Stimulated activated CD4-positive, alpha-beta T cell treated with anti-CD3 and anti-CD28 coated beads, Interleukin-2, amount 100 ng/mL, for 48 hours (primary cell): ENCODE data around the gene ZNF784.

Experiments
- DNase-seq, 2 donors: peaks; one replicate each; pipeline ENCODE4 v3.0.0-alpha.2; 2020

The ZNF784 gene, protein sequence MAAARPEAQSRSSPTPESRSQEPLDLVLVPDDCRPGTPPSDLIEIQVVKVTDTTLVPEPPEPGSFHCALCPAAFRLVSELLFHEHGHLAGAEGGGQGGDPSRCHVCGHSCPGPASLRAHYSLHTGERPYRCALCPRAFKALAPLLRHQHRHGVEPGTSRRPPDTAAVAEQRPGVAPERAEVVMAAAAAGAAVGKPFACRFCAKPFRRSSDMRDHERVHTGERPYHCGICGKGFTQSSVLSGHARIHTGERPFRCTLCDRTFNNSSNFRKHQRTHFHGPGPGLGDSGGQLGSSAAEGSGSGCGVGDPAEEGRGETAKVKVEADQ

DNA sequence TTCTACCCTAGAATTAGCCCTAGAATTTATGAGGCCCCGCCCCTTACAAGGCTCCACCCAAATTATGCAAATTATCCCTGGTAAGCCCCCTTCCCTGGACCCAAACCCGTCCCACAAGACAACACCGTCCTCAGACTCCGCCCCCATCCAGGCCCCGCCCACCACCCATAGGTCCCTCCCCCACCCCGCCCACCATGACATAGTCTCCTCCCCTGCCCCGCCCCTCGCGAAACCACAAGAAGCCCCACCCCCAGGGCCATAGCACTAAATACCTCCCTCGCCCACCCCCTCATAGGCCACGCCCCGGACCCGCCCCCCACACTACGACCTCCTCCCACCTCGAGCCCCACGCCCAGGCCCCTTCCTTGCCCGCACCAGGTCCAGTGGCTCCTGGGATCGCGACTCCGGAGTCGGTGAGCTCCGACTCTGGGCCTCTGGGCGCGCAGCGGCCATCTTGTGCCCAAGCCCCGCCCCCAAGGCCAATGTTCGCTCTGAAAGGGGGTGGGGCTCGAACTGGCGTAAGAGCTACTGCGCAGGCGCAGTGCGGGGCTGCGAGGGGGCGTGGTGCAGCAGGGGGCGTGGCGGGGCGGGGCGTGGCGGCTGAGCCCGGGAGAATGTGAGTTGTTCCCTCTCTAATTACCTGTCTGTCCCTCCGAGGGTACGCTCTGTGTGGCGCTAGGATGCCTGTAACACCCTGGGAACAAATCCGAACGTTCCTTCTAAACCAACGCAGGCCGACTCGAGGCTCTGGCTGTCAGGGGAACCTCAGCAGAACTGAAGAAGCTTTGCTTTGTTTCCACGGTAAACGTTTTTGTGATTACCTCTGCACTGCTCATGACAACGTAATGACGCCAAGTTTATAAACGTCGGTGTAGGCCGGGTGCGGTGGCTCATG, at the start of gene ZNF784:
Gene ZNF784, minus strand, starts transcription at position 458 of the 895 bp plus-strand sequence. Its CDS starts 5 bp downstream, at position 453.
- DNase-seq, result peak; percentile 92 to 96

DNA sequence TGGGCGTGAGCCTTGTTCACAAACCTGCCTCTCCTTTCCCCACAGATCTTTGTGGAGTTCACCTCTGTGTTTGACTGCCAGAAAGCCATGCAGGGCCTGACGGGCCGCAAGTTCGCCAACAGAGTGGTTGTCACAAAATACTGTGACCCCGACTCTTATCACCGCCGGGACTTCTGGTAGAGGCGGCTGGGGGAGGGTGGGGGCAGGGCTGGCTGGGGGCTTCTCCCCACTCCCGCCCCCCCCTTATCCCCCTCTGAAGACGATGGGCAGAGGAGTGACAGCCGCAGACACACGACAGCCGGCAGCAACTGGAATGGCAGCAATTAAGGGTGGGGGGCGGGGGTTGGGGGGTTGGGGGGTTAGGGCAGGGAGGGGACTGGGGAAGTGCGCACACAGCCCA, 49.5 kb upstream of the ZNF784 start:
- no peak for DNase-seq

DNA sequence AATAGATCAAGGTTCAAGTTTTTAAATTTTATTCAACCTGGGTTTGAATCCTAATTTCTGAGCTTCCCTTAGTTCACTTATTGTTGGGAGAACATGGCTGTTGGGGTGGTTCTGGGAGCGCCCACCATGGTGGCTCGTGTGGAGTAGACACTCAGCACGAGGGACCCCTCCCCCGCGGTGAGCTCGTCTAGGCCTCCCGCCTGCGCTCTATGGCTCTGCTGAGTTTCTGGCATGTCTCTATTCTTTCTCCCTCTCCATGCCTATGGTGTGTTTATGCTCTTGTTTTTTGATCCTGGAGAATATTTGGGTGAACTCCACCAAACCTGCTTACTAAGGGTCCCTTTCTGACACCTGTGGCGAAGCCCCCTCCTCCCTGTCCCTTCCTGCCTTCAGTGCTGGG, 49.1 kb upstream of the ZNF784 start:
- DNase-seq, result no peak

DNA sequence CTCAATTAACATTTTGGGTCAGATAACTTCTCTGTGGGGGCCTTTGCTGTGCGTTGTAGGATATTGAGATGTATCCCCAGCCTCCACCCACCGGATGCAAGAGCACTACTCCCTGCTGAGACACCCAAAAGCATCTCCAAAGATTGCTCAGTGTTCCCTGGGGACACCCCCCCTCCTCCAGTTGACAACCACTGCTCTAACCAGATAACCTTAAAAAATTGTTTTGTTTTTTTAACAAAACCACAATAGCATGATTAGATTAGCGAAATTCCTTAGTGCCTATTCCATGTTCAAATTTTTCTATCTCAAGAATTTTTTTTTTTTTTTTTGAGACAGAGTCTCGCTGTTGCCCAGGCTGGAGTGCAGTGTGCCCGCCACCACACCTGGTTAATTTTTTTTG, 48.1 kb upstream of the ZNF784 start:
- DNase-seq, result no peak

DNA sequence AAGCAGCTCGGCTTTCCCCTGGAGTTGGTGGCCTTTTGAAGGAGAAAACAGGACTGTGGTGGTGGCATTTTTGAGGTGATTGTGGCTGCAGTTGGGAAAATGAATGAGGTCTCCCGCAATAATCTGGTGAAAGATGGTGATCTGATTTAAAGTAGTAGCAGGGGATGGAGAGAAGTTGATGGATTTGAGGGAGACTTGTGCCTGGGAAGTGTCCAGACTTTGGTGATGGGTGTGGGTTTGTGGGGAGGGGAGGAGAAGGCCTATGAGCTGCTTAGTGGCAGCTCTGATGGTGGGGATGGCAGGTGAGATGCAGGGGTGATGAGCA, 46.6 kb upstream of the ZNF784 start:
- DNase-seq, result no peak

DNA sequence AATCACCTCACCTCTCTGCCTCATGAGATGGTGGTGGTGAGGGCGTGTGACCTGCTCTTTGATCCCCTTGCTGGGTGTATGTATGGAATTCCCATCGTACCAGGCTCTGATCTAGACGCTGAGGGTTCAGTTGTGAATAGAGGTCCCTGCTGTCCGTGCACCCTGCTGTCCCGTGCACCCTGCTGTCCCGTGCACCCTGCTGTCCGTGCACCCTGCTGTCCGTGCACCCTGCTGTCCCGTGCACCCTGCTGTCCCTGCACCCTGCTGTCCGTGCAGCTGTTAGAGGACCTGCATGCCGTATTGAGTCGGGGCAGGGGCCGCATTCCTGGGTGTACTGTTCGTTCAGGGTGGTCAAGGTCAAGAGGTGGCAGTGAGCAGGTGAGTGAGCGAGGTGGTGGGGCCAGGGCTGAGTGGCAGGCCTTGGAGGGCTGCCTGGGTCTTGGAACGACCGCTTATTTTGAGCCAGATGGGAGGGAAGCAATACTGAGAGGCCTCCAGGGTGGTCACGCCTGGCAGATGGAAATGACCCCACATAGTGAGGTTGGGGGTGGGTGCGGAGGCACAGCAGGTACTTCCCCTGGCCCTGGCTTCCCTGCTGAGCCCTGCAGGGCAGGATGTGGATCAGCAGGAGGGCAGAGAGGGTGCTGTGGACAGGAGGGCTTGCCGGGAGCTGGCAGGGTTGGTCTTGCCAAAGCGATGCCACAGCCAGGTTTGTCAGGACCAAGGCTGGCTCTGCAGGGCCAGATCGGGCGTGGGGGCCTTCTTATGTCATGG, 46.1 kb upstream of the ZNF784 start:
- no peak for DNase-seq

DNA sequence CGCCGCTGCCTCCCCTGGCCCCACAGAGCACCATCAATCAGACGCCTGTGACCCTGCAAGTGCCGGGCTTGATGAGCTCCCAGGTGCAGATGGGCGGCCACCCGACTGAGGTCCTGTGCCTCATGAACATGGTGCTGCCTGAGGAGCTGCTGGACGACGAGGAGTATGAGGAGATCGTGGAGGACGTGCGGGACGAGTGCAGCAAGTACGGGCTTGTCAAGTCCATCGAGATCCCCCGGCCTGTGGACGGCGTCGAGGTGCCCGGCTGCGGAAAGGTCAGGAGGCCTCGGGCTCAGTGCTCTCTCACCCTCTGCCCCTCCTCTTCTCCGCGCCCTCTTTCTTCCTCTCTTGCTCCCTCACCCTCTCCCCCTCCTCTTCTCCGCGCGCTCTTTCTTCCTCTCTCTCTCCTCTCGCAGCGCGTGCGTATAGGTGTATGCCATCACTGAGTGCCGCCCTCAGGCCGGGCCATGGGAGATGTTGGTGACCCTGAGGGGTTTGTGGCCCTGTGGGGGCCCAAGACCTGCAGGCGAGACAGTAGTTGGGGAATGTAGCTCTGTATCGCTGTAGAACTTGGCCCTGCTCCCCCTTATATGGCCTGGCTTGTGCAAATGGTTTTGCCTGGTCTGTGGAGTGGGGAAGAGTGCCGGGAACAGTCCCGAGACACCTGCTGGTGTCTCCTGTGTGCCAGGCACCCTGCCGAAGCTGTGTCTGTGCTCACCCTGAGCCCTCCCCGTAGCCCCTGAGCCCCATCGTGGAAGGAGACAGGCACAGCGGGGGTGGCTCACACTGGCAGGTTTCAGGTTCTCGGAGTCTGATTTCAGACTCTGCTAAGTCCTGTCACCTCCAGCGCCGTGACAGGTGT, 45.3 kb upstream of the ZNF784 start:
- DNase-seq, result no peak

DNA sequence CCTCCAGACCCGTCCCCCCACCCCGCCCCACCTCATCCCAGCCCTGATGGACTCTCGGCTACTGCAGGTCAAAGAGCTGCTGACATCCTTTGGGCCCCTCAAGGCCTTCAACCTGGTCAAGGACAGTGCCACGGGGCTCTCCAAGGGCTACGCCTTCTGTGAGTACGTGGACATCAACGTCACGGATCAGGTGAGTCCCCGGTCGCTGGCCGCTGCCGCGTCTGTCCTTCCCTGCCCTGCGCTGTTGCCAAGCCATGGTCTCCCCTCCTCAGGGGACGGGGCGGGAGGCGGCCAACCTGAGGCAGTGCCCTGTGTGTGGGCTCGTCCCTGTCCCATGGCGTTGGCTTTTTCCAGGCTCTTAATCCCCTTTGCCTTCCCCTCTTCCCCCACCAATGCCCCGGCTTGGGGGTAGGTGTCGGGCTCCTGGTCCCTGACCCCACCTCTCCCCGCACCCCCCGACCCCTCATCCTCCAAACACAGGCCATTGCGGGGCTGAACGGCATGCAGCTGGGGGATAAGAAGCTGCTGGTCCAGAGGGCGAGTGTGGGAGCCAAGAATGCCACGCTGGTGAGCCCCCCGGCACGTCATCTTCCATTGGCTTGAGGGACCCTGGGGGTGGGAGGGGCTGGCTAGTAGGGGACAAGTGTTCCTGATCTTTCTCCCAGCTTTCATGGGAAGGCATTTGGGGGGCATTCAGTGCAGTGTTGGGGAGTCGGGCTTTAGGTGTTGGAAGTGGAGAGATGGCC, 44.4 kb upstream of the ZNF784 start:
- no peak for DNase-seq

DNA sequence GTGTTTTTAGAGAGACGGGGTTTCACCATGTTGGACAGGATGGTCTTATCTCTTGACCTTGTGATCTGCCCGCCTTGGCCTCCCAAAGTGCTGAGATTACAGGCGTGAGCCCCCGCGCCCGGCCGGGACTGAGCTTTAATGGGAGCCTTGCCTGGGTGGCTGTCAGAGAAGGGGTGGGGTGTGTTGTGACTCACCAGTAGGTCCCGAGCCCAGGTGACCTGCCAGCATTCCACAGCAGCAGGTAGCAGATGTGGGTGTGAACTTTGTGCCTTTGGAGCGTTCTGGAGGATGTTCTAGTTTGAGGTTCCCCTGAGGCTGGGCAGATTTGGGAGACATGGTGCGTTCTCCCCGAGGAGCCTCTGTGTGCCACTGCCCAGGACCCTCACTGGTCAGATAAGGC, 43.6 kb upstream of the ZNF784 start:
- DNase-seq, result no peak

DNA sequence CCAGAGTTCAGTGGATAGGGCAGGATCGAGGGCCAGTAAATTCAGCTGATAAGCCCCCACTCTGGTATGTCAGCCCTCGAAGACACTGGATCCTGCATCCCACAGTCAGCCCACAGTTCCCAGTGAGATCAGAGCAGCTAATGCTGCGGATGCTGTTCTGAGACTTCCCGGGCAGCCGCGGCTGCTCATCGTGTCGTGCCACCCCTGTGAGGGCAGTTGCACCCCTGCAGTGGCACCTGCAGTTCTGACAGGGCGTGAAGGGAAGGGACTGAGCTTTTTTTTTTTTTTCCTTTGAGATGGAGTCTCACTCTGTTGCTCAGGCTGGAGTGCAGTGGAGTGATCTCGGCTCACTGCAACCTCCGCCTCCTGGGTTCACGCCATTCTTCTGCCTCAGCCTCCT, 43.1 kb upstream of the ZNF784 start:
- DNase-seq, result no peak

DNA sequence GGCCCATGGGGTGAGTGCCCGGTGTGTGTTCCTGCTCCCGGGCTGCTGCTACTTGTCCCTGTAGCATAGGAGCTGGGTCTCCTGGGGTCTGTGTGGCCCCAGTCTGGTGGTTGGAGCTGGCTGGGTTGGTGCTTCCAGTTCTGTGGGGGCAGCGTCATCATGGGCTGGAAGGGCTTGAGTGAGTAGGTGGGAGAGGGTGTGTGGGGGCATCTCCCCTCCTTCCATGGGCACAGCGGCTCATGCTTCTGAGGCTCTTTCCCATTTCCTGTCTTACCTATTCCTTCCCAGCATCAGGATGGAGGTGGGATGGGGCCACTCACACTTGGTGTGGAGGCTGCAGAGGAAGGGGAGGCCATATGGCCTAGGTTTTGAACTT, 42.6 kb upstream of the ZNF784 start:
- DNase-seq, result no peak

DNA sequence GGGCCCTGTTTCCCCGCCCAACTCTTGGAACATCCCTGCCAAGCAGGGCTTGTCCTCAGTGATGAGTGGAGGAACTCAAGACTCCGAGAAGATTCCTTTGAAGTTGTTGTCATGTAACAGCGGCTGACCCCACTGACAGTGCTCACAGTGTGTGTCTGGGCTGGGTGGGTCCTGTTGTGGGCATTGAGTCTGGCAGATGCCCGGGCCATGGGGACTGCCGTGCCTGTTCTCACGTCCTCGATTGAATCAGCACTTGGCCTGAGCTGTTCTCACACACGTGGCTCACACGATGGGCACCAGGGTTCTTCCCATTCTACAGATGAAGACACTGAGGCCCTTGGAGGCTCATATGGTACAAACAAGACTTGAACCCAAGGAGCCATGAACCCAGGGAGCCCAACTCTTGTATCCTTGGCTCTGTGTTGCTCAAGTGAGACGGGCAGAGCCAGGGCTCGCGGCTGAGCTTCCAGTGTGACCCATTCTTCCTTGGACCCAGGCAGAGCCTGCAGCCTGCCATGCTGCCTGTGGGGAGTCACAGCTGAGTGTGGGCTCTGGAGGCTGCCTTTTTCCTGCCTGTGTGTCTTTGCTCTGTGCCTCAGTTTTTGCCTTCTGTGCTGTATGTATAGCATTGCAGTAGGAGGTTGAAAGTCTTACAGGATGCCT, 42.1 kb upstream of the ZNF784 start:
- DNase-seq, result no peak

DNA sequence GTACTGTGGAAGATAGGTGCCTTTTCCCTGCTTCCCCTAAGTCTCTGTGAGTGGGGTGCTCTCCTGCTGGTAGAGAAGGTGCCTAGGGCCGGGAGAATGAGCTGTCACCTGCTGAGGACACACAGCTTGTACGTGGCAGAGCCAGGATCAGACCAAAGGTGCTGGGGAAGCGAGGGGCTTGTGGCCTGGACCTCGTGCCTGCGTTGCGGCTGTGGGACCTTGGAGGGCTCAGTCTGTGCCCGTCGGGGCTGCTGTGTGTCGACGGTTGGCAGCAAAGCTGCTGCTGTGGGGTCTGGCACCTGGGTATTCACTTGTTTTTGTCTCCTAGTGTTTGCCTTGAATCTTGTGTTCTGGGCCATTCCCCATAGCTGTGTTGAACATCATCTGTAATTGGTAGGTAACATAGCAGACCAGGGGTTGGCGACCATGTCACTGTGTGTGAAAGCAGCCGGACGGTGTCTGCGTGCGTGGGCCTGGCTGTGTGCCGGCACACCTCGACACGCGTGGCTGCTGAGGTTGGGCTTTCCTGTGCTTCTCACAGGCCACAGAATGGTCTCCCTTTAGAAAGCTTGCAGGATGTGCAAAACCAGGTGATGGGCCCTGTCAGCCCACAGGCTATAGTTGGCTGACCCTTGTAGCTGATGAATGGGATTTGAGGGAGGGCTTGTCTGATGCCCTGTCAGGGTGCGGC, 39.6 kb upstream of the ZNF784 start:
- DNase-seq, result no peak

DNA sequence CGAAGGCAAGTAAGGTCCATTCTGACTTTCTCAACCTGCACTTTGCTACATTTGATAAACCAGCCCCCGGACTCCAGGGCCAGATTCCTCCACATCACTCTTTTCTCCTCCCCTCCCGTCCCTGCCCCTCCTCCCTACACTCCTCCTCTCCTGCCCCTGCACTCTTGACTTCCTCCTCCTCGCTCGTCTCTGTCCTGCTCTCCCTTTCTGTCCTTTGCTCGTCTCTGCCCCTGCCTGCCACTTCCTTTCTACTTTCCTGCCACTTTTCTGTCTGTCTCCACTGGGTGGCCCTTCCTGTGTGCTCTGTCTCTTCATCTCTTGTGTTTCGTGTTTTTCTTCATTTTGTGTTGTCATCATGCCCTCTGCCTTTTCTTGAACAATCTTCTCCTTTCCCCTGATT, 37.5 kb upstream of the ZNF784 start:
- no peak for DNase-seq

DNA sequence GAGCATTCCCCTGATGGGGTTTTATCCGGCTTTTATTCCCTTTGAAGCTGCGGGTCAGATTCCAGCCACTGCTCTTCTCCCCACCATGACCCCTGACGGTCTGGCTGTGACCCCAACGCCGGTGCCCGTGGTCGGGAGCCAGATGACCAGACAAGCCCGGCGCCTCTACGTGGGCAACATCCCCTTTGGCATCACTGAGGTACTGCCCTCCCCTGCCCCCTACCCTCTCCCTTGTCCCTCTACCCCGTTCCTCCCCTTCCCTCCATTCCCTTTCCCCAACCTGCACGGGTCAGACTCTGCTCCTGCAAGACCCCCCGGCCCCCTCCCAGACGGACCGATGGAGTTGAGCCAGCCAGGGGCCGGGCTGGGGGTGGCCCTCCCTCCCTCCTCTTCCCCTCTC, 36.6 kb upstream of the ZNF784 start:
- no peak for DNase-seq

DNA sequence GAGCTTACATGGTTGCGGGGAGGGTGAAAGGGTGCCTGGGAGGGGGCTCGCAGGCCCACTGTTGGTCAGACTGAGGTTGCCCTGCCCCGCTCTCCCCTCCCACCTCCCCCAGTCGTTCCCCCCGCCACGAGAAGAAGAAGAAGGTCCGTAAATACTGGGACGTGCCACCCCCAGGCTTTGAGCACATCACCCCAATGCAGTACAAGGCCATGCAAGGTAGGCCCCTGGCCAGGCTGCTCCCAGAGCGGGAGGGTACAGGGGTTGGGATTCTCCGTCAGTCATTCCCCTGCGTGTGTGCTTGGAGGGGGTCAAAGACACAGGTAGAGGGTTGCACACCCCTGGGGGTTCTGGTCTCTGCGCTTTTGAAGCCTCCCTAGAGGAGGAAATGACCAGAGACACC, 36.0 kb upstream of the ZNF784 start:
- DNase-seq, result no peak

DNA sequence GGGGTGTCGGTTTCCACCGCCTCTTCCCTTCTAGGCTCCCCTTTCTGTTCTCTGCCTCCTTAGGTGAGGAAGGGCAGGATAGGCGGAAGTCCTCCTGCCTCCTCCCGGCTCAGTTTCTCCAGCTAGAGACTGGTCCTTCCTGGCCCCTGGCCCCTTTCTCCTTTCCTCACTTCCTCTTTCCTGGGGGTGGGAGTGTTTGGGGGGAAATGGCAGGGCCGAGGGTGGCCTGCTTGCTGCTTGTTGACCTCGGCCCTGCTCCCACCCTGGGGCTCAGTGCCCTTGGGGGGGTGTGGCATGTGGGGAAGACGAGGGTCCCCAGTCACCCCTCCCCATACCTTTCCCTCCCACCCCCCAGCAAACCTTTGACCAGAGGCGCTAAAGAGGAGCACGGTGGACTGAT, 35.5 kb upstream of the ZNF784 start:
- DNase-seq, result no peak

DNA sequence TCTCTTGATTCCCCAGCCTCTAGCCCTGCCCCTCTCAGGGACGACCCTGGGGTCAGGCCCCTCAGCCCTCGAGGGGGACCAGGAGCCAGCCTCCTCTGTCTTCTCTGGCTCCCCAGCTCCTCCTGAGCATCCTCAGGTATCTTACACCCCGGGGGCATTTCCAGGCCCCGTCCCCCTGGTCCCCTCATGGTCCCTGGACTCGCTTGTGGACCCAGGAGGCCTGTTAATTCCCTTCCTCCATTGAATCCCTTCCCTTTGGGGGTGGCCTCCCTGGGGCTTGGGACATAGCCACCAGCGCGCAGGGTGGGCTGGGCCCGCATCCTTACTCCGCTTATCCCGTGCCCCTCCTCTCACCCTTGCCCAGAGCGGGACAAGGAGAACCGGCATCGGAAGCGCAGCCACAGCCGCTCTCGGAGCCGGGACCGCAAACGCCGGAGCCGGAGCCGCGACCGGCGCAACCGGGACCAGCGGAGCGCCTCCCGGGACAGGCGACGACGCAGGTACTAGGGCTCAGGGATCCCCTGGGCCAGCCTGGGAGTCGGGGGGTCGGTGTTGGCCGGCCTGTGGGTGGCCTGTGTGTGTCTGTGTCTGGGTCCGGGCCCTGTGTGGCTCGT, 34.6 kb upstream of the ZNF784 start:
- DNase-seq, result no peak

DNA sequence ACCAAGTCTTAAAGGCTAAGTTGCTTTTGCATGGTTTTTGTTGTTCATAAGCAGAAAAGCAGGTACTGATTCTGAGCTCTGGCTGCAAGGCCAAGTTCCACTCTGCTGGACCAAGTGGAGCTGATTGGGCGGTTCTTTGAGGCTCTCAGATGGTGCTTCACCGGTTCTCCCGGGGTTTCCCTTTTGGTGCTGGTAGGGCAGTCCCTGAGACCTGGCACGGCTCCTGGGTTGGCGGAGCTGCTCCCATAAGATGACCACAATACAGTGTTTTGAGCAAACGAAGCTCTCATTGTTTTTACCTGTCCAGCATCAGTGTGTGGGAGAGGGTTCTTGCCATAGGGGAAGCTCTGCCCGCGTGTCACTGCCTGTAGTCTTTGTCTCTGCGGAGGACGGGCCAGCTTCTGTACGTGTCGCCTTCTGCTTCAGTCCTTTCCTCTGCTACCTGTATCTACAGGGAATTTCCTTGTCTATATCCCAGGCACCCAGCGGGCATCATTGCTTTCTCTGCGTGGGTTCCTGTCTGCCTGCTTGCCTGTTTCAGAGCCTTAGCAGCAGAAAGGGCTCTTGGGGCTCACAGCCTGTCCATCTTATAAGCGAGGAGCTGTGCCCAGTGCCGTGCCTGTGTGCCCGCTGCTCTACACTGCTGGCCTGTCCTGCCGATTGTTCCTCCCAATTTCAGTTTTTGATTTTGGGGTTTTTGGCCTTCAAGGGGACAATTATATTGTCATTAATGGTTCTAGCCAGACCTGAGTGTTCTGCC, 32.8 kb upstream of the ZNF784 start:
- DNase-seq, result no peak

DNA sequence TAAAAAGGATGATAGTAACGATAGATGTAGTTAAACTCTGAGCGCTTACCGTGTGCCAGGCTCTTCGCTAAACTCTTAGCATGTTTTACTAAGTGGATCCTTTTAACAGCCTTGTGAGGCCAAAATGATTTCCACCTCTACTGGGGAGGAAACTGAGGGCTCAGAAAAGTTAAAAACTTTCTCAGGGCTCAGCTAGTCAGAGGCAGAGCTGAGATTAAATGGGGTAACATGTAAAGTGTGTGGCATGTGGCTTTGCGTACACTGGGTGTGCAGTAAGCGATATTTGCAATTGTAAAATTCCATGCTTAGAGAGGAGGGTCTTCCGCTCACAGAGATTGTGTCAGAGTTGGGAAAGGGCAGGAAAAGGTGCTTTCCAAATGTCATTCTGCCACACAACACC, 32.2 kb upstream of the ZNF784 start:
- DNase-seq, result no peak
